Epithelial cell of proximal tubule (primary cell): ENCODE measurements around the gene CDH23. TPM values are rescaled to one million over a fixed set of nuclear protein-coding genes. Genes with fewer than 3 reads are reported as not detected.

Experiments used
- DNase-seq: peaks from one replicate; pipeline ENCODE4 v3.0.0-alpha.2; 2011; ENCODE audit warnings: low read depth
- H3K4me3 ChIP-seq: 2 replicates; pipeline ENCODE4 v1.5.1; 2011; ENCODE audit warnings: low read depth, mild to moderate bottlenecking, low read length
- total RNA-seq: library from RNA; depleted of rRNA; stranded (reverse); fragments of >200 nt; gene quantifications from 2 replicates; pipeline ENCODE4 v1.2.3, GENCODE V29; 2015
- TF ChIP-seq, protein P1 (sequence below): conservative IDR thresholded peaks from 2 replicates; pipeline ENCODE4 v1.5.1; 2012; ENCODE audit warnings: low read depth, mild to moderate bottlenecking, low read length

Gene CDH23
- total RNA-seq, 1 donor from 2014 or later: under 0.01 TPM

- no peak overlapping the region for H3K4me3 ChIP-seq
- TF ChIP-seq, protein P1, sequence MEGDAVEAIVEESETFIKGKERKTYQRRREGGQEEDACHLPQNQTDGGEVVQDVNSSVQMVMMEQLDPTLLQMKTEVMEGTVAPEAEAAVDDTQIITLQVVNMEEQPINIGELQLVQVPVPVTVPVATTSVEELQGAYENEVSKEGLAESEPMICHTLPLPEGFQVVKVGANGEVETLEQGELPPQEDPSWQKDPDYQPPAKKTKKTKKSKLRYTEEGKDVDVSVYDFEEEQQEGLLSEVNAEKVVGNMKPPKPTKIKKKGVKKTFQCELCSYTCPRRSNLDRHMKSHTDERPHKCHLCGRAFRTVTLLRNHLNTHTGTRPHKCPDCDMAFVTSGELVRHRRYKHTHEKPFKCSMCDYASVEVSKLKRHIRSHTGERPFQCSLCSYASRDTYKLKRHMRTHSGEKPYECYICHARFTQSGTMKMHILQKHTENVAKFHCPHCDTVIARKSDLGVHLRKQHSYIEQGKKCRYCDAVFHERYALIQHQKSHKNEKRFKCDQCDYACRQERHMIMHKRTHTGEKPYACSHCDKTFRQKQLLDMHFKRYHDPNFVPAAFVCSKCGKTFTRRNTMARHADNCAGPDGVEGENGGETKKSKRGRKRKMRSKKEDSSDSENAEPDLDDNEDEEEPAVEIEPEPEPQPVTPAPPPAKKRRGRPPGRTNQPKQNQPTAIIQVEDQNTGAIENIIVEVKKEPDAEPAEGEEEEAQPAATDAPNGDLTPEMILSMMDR: no peak
- no peak for DNase-seq
Measured at GRCh38 chr10:71782917-71783490, 386.3 kb downstream of the CDH23 start.

GRCh38 chr10:71783917-71784678 is 387.4 kb downstream of the CDH23 start:
- no peak overlapping the region for H3K4me3 ChIP-seq
- TF ChIP-seq, protein P1: no peak
- DNase-seq: no peak

- no peak for DNase-seq
- TF ChIP-seq, protein P1: no peak
- H3K4me3 ChIP-seq: no peak overlapping the region
Measured at GRCh38 chr10:71784679-71785272, 388.1 kb downstream of the CDH23 start.

DNA sequence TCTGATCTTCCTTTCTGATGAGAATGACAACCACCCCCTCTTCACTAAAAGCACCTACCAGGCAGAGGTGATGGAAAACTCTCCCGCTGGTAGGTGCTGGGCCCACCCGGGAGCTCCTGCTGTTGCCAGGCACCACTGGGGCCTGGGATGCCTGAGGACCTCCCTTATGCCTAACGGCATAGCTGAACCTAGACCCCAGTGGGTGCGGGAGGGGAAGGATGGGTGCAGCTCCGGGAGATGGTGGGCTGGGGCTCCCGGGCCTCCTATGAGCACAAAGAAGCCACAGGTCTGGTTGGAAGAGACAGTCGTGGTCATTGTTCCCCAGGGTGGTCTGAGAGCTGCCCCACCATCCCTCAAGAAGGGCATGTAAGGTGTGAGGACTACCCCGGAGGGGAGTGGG is 392.2 kb downstream of the CDH23 start:
- H3K4me3 ChIP-seq: no peak overlapping the region
- no peak for DNase-seq
- TF ChIP-seq, protein P1: no peak

GRCh38 chr10:71789871-71790270 is 393.2 kb downstream of the CDH23 start:
- no peak overlapping the region for H3K4me3 ChIP-seq
- DNase-seq: no peak
- TF ChIP-seq, protein P1: no peak

GRCh38 chr10:71790749-71791440 is 394.2 kb downstream of the CDH23 start:
- TF ChIP-seq, protein P1: no peak
- no peak for DNase-seq
- H3K4me3 ChIP-seq: no peak overlapping the region
